ENCODE measurements around the gene BCL7B. TPM values are rescaled to one million over a fixed set of nuclear protein-coding genes. Genes with fewer than 3 reads are reported as not detected.
"Not testable (repeated sequence)": the region's sequence is repeated elsewhere in the genome, so short reads cannot be mapped to it uniquely, and the experiment has no call there.

The BCL7B gene
- total RNA-seq, 1 donor from 2014 or later: 38.6 TPM

DNA sequence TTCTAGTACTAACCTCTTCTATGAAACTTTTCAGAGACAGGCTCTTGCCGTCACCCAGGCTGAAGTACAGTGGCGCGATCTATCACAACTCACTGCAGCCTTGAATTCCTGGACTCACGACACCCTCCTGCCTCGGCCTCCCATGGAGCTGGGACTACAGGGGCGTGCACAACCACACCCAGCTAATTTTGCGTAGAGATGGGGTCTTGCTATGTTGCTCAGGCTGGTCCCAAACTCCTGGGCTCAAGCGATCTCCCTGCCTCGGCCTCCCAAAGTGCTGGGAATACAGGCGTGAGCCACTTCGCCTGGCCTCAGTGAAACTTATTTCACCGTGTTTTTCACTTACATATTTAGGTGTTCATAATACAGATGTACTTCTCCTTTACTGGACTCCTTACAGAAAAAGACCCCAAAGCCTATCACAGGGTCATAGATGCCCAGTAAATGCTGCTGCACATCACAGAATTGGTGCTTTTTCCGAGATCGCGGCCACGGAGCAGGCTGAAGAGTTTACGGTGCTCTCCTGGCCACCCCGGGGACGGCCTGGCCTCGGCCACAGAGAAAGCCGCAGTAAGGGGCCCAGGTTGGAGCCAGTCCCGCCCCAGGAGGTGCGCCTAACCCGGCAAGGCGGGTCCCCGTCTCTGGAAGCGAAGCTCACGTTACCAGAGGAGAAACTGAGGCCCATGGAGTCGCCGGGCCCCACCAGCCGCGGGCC, 20.3 kb upstream of the BCL7B start:
- ATAC-seq: no peak
- intact Hi-C loops (cut with DNase I): no loop called here

GRCh38 chr7:73573791-73574190, 16.3 kb upstream of the BCL7B start:
- intact Hi-C loops (cut with DNase I): no loop called here
- no peak for ATAC-seq
- DNase-seq (ENCODE audit: low spot score): no peak

More for the DNA sequence above, 20.3 kb upstream of the BCL7B start:
- DNase-seq (ENCODE audit: low spot score): no peak

DNA sequence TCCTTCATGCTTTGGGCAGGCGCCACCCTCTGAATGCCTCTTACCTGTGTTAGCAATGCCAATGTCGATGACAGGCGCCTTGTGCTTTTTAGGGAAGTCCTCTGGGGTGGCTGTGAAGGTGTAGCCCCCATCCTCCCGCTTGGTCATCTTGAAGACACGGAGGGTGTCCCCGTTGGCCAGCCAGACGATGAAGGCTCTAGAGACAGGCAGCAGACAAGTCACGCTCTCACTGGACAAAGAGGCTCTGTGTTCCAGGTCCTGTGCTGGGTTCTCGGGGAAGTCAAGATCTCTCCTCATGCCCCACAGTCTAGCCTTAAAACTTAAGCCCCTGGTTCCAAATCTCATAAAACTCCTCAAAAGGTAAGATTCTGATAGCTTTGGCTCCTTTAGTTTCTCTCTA, 15.8 kb upstream of the BCL7B start:
- ATAC-seq (no peak), DNase-seq (ENCODE audit: low spot score) (no peak)
- intact Hi-C loops (cut with DNase I): no loop called here

DNA sequence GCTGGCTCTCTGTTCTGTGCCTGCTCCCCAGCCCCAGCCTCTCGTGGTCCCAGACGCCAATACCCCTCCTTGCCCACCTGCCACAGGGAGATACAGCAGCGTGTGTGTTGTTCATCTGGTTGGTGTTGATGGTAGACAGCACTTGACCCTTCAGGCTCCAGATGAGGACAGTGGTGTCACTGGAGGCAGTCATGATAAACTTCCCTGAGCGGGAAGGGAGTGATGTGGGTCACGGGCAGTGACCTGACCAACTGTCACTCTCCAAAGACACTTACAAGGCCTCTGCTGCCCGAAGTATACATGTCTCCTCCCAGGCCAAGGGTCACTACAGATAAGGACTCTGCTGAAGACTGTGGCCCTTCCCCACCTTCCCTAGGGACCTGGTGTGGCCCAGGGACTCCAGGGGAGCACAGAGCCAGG, 15.3 kb upstream of the BCL7B start:
- no peak for DNase-seq (ENCODE audit: low spot score)
- intact Hi-C loops (cut with DNase I): no loop called here
- no peak for ATAC-seq

DNA sequence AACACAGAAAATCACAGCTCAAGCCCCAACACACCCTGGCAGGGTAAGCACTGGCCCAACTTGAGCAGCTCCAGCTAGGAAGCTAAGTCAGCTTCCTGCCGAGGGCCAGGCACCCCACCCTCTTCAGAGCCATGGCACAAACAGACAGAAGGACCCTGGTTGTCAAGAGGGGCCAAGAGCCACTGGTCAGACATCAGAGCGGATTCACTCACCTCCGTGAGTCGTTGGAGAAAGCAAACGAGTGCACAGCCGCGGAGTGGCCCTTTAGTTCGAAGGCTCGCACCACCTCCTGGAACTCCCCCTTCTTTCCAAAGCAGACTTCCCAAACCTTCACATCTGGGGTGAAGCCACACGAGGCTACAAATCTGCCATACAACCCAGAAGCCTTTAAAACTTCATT, 13.5 kb upstream of the BCL7B start:
- intact Hi-C loops (cut with DNase I): no loop called here
- DNase-seq (ENCODE audit: low spot score) (no peak), ATAC-seq (no peak)

GRCh38 chr7:73570521-73570920, 13.0 kb upstream of the BCL7B start:
- ATAC-seq (no peak), DNase-seq (ENCODE audit: low spot score) (no peak)
- intact Hi-C loops (cut with DNase I): no loop called here

DNA sequence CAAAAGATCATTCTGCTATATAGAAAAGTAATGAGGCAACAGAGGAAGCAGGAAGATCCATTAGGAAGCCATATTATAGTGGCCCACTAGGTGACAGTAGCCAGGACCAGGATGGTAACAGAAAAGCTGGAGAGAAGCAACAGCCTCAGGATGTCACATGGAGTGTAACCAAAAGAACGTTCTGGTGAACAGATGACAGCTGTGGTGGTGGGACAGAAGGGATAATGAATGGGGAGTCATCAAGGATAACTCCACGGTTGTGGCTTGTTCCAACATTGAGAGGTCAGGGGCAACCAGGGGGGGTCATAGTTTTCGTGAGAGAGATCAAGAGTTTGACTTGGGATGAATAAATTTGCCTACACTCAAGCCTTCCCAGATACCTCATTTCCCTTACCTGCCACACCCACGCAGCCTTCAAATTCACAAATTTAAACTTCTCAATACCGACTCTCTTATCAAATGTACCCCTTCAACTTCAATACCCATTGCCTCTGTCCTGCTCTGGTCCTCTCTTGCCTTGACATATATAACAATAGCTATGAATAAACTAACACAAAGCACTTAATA, 11.6 kb upstream of the BCL7B start:
- no peak for DNase-seq (ENCODE audit: low spot score)
- intact Hi-C loops (cut with DNase I): no loop called here
- no peak for ATAC-seq

GRCh38 chr7:73567846-73568685, 10.6 kb upstream of the BCL7B start:
- DNase-seq (ENCODE audit: low spot score) (no peak), ATAC-seq (no peak)
- intact Hi-C loops (cut with DNase I): no loop called here

DNA sequence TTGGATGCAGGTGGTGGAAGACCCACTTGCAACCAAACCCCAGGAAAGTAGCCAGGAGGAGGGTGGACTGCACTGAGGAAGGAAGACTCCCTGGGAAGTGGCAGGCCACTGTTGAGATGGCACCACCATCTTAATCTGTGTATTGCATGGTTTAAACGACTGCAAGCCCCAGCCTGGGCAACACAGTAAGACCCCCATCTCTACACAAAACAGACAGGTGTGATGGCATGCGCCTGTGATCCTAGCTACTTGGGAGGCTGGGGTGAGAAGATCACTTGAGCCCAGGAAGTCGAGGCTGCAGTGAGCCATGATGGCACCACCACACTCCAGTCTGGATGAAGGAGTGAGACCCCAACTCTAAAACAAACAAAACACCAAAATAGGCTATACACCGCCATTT, 9.7 kb upstream of the BCL7B start:
- intact Hi-C loops (cut with DNase I): no loop called here
- DNase-seq (ENCODE audit: low spot score) (no peak), ATAC-seq (no peak)

- DNase-seq (ENCODE audit: low spot score); ATAC-seq; intact Hi-C loops (cut with DNase I): not testable (repeated sequence)
Measured at GRCh38 chr7:73566431-73566830, 8.9 kb upstream of the BCL7B start.

- ATAC-seq (no peak), DNase-seq (ENCODE audit: low spot score) (no peak)
- intact Hi-C loops (cut with DNase I): no loop called here
Measured at GRCh38 chr7:73565675-73566340, 8.3 kb upstream of the BCL7B start.

GRCh38 chr7:73560109-73560835, 2.8 kb upstream of the BCL7B start:
- intact Hi-C loops (cut with DNase I): no loop called here
- DNase-seq (ENCODE audit: low spot score): no peak
- ATAC-seq: no peak

- intact Hi-C loops (cut with DNase I): no loop called here
- peak; percentile 96 for ATAC-seq
- DNase-seq (ENCODE audit: low spot score): peak; percentile 95
Measured at GRCh38 chr7:73557108-73557396, 438 bp downstream of the BCL7B start.

GRCh38 chr7:73556208-73557107, 1.0 kb downstream of the BCL7B start:
- intact Hi-C loops (cut with DNase I): no loop called here

GRCh38 chr7:73555411-73555982, 2.0 kb downstream of the BCL7B start:
- intact Hi-C loops (cut with DNase I): no loop called here
- no peak for ATAC-seq
- DNase-seq (ENCODE audit: low spot score): no peak

More at GRCh38 chr7:73556208-73557107, 1.0 kb downstream of the BCL7B start:
- no peak for ATAC-seq
- DNase-seq (ENCODE audit: low spot score): no peak

- intact Hi-C loops (cut with DNase I); DNase-seq (ENCODE audit: low spot score); ATAC-seq: not testable (repeated sequence)
Measured at GRCh38 chr7:73550093-73550492, 7.4 kb downstream of the BCL7B start.

GRCh38 chr7:73549176-73549575, 8.3 kb downstream of the BCL7B start:
- intact Hi-C loops (cut with DNase I): no loop called here

GRCh38 chr7:73547841-73548240, 9.6 kb downstream of the BCL7B start:
- intact Hi-C loops (cut with DNase I): no loop called here
- no peak for DNase-seq (ENCODE audit: low spot score)
- no peak for ATAC-seq

More at GRCh38 chr7:73549176-73549575, 8.3 kb downstream of the BCL7B start:
- DNase-seq (ENCODE audit: low spot score): no peak
- ATAC-seq: no peak

Data from sciatic nerve (tissue), 2 donors.